Heart left ventricle (tissue), 13 donors: ENCODE results near the gene KCNAB1.

Experiments used
- CTCF ChIP-seq, 12 donors: fragments of 200-600 bp; sonication (generic) in 4 of 12; IDR thresholded peaks; one replicate each; pipeline versions ENCODE4 v1.5.0 to v1.8.0; 2018 to 2022; ENCODE audit warnings: antibody characterized with exemption in 12 of 12, mild to moderate bottlenecking in 5 of 12
- POLR2A ChIP-seq, 2 donors: fragments of 450-650 bp; IDR thresholded peaks; one replicate each; pipeline ENCODE4 v1.6.1; 2017; ENCODE audit warnings: antibody characterized with exemption in 2 of 2, mild to moderate bottlenecking in 2 of 2, moderate library complexity in 2 of 2
- donor health status: ischemic (EF 13 %, LVEDD 7.1; RV severe dilation, severe dysfunction).
- donor health status: DM: no; HTN: yes; CAD: no.
- donor health status: DM: no; HTN: no; CAD: no.
- donor health status: ischemic (EF 25% LVEDD 6.9; RV normal size, moderate dysfunction).
- donor health status: ischemic (EF 25% LVEDD 5.7; RV mildly dilated, moderate dysfunction).
- donor health status: ischemic (EF 35%, LVEDD 5.7; RV mildly dilated, moderate dysfunction).
- donor health status: nonischemic (EF 11% LVEDD 7.7; RV severe dilation, severe dysfunction).
- donor health status: DM: yes; HTN: yes; CAD: no.
- donor health status: PGD.
- donor health status: ischemic (EF 29% LVEDD 5.4; RV normal size, mild dysfunction).
- donor health status: nonischemic (EF 23%, LVEDD 6.1; RV moderate dilation, normal function).

GRCh38 chr3:156463123-156463522, 342.7 kb downstream of the KCNAB1 start:
- TF ChIP-seq POLR2A (IDR thresholded peaks at IDR 0.05), result no peak
- TF ChIP-seq CTCF (IDR thresholded peaks at IDR 0.05), result no peak
